Esophagus squamous epithelium (tissue), 5 donors: ENCODE results near the gene MORN1. TPM values are rescaled to one million over a fixed set of nuclear protein-coding genes. Genes with fewer than 3 reads are reported as not detected.

Source experiments
- DNase-seq: peaks from one replicate; lab custom pipeline; 2025; lab: John Stamatoyannopoulos, UW
- H3K27ac ChIP-seq, 4 donors: fragments of 200-600 bp; sonication (generic); one replicate each; pipeline ENCODE4 v1.5.1; 2016 to 2019; ENCODE audit warnings: mild to moderate bottlenecking in 1 of 4
- H3K27me3 ChIP-seq, 4 donors: fragments of 200-600 bp; sonication (generic); 1 replicate in 3 of 4; 2 replicates in 1 of 4; pipeline versions ENCODE4 v1.5.1 to v1.6.0; 2017 to 2021; ENCODE audit warnings: antibody characterized with exemption in 1 of 4
- H3K36me3 ChIP-seq, 3 donors: fragments of 200-600 bp; sonication (generic); one replicate each; pipeline ENCODE4 v1.5.1; 2016 to 2019
- H3K4me1 ChIP-seq, 3 donors: fragments of 200-600 bp; sonication (generic); one replicate each; pipeline ENCODE4 v1.5.1; 2017 to 2019
- H3K4me3 ChIP-seq, 4 donors: fragments of 200-600 bp; sonication (generic); 1 replicate in 3 of 4; 2 replicates in 1 of 4; pipeline ENCODE4 v1.5.1; 2016 to 2019; ENCODE audit warnings: mild to moderate bottlenecking in 2 of 4, moderate library complexity in 1 of 4
- H3K9me3 ChIP-seq, 3 donors: fragments of 200-600 bp; sonication (generic); one replicate each; pipeline ENCODE4 v1.5.1; 2016 to 2019
- POLR2A ChIP-seq, 4 donors: fragments of 450-650 bp; IDR thresholded peaks; one replicate each; pipeline ENCODE4 v1.6.1; 2017; ENCODE audit warnings: antibody characterized with exemption in 4 of 4, mild to moderate bottlenecking in 4 of 4, moderate library complexity in 3 of 4
- WGBS, 2 donors: methylation state at CpG; one replicate each; pipeline ENCODE4 v1.1.5; 2018; 5-methylcytosine and 5-hydroxymethylcytosine counted together
- intact Hi-C: fragments of 100-400 bp; cut with DNase I; formaldehyde crosslinking; loops from one replicate; pipeline ENCODE4 v1.15.0; 2022
- total RNA-seq, 4 donors: library from RNA; depleted of rRNA; stranded (reverse); fragments of >200 nt; gene quantifications; one replicate each; pipeline ENCODE4 v1.1.0, GENCODE V29; 2016
- TF ChIP-seq, protein P1 (sequence below), 6 experiments: fragments of 450-650 bp in 4 of 6; fragments of 200-600 bp in 2 of 6; sonication (generic) in 2 of 6; IDR thresholded peaks; one replicate each; pipeline ENCODE4 v1.5.1; 2016 to 2019; ENCODE audit warnings: antibody characterized with exemption in 6 of 6, mild to moderate bottlenecking in 4 of 6, moderate library complexity in 4 of 6
- donor health status: DM: yes; HTN: yes; CAD: no.

The MORN1 gene
- total RNA-seq, 4 donors from 2014 or later = 6.7 to 10.8 (median 7.0) TPM

DNA sequence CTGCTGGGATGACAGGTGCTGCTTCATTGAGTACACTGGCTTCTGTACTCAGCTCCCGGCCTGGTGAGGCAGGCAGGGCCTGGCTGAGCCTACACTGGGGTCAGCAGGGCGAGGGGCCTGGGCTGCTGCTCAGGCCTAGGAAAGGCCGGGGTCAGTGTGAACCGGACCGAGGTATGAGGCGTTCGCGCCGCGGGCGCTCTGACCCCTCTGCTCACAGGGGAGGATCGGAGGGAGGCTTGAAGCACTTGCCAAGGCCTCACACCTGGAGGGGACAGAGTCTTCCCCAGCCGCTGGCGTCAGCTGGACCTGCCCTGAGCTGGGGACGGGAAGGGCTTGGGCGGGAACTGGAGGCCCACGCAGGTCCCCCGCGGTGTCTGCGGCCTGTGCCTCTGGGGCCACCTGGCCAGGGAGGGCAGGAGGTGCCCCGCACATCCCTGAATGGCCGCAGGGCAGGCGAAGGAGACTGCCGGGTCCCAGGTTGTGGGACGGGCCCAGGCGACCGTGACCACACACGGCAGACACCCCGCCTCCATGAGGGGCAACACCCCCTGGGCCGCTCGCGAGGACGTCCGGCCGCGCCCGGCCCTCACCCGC is 20.5 kb upstream of the MORN1 start:
- WGBS, 2 donors = 0% methylated on average over 1 of the region's 38 CpGs; no CpG with 5 or more reads in 1 of the 2 donors
- Histone ChIP-seq H3K4me1 (peaks cover 33 to 53% (median 33%) of the 10 kb centered on the region in 3 donors), H3K36me3 (peaks cover 0 to 37% (median 6%) of the 10 kb centered on the region in 3 donors), H3K27ac (peak overlapping the region; percentile 87 to 96 (median 94)), H3K27me3 (peaks cover 0 to 15% (median 0%) of the 10 kb centered on the region in 4 donors), H3K4me3 (peak overlapping the region; percentile 70 to 100 (median 97)), H3K9me3 (no peaks in the 10 kb centered on the region)
- TF ChIP-seq, protein P1, sequence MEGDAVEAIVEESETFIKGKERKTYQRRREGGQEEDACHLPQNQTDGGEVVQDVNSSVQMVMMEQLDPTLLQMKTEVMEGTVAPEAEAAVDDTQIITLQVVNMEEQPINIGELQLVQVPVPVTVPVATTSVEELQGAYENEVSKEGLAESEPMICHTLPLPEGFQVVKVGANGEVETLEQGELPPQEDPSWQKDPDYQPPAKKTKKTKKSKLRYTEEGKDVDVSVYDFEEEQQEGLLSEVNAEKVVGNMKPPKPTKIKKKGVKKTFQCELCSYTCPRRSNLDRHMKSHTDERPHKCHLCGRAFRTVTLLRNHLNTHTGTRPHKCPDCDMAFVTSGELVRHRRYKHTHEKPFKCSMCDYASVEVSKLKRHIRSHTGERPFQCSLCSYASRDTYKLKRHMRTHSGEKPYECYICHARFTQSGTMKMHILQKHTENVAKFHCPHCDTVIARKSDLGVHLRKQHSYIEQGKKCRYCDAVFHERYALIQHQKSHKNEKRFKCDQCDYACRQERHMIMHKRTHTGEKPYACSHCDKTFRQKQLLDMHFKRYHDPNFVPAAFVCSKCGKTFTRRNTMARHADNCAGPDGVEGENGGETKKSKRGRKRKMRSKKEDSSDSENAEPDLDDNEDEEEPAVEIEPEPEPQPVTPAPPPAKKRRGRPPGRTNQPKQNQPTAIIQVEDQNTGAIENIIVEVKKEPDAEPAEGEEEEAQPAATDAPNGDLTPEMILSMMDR (IDR thresholded peaks at IDR 0.05) = peak in 1 of 6 experiments; percentile 6
- TF ChIP-seq POLR2A (IDR thresholded peaks at IDR 0.05) = no peak
- no peak for DNase-seq
- intact Hi-C loops = loop anchor here (5.0 kb wide), 1 partner anchor 135 kb away; no protein-coding TSS in a partner anchor

DNA sequence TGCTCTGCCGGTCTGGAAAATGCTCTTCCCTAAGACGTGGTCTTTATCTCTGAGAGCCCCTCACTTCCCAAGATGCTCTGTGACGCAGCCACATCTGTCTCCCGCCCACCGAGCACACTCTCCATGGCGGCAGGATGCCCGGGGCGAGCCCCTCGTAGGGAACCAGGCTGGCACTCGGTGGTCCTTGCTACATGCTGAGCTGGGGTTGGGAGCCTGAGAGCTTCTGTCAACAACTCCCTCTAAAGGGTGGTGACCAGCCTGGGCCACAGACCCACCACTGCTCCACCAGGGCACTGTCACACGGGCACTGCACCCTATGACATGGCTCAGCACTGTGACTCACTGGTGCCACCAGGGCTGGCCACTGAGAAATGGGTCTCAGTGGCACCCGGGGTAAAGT is 18.4 kb upstream of the MORN1 start:
- Histone ChIP-seq H3K9me3 (no peaks in the 10 kb centered on the region), H3K27ac (no peak overlapping the region), H3K4me1 (peaks cover 23 to 38% (median 24%) of the 10 kb centered on the region in 3 donors), H3K36me3 (peaks cover 7 to 59% (median 20%) of the 10 kb centered on the region in 3 donors), H3K27me3 (no peaks in the 10 kb centered on the region), H3K4me3 (no peak overlapping the region)
- DNase-seq = no peak
- TF ChIP-seq, protein P1 (IDR thresholded peaks at IDR 0.05) = no peak
- no peak for TF ChIP-seq POLR2A (IDR thresholded peaks at IDR 0.05)
- intact Hi-C loops = loop anchor here (5.0 kb wide), 1 partner anchor 138 kb away; no protein-coding TSS in a partner anchor
- 90 to 98% methylated on average over 4 to 5 of the region's 12 CpGs for WGBS, 2 donors

DNA sequence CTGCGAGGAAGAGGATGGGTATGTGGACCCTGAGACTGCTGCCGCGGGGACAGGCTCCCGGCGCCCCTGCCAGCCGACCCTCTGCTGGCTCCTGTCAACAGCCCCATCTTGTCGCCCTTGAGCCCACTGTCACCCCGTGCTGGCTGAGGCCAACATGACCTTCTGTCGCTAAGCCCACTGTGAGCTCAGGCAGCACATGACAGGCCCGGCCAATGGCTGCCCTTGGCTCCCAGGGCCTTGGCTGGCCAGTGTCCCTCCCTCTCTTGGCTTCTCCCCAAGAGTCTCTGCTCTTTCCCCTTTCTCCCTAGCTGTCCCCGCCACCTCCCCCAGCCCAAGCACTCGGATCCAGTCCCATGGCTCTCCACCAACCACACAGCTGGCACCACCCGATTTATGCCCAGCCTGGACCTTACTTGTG is 17.5 kb upstream of the MORN1 start:
- WGBS, 2 donors = 48 to 87% methylated on average over 3 to 11 of the region's 13 CpGs
- Histone ChIP-seq H3K4me3 (no peak overlapping the region), H3K27ac (no peak overlapping the region), H3K36me3 (peaks cover 10 to 67% (median 28%) of the 10 kb centered on the region in 3 donors), H3K4me1 (peaks cover 16 to 38% (median 16%) of the 10 kb centered on the region in 3 donors), H3K9me3 (no peaks in the 10 kb centered on the region), H3K27me3 (no peaks in the 10 kb centered on the region)
- intact Hi-C loops = no loop called here
- DNase-seq = no peak
- TF ChIP-seq, protein P1 (IDR thresholded peaks at IDR 0.05) = no peak
- TF ChIP-seq POLR2A (IDR thresholded peaks at IDR 0.05) = no peak

DNA sequence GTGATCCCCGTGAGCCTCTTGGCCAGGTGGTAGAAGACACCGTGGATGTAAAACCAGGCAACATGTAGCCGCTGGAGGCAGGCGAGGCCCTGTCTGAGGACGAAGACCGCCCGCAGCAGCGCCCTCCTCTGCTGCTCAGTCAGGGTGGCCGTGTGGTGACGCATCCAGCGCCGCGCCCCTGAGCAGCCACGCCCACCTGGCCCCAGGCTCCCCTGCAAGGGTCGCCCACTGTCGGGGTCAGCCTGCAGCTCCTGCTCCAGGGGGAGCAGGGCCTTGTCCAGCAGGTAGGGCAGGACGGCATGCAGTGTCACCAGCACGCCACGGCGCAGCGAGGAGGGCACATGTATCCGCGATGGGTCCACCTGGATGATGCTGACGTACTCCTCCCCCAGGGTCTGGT is 17.1 kb upstream of the MORN1 start:
- intact Hi-C loops = no loop called here
- DNase-seq = no peak
- 93% methylated on average over 3 of the region's 24 CpGs; no CpG with 5 or more reads in 1 of the 2 donors for WGBS, 2 donors

DNA sequence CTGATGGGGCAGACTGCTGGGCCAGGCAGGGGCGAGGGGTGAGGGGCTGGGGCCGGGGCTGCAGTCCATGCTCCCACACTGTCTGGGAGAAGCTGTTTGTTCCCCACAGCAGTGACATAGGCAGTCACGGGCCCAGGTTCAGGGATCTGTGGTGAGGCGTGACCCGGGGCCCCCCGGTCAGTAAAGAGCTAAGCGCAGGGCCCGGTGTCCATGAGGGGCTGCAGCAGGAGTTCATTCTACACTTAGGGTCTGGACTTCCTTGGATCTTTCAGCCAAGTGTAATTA is 16.6 kb upstream of the MORN1 start:
- no peak for DNase-seq
- 65 to 91% methylated on average over 2 to 7 of the region's 8 CpGs for WGBS, 2 donors
- Histone ChIP-seq H3K4me3 (no peak overlapping the region), H3K36me3 (peaks cover 13 to 77% (median 37%) of the 10 kb centered on the region in 3 donors), H3K4me1 (peaks cover 6 to 29% (median 7%) of the 10 kb centered on the region in 3 donors), H3K27me3 (no peaks in the 10 kb centered on the region), H3K27ac (no peak overlapping the region), H3K9me3 (no peaks in the 10 kb centered on the region)
- intact Hi-C loops = no loop called here
- TF ChIP-seq, protein P1 (IDR thresholded peaks at IDR 0.05) = no peak
- TF ChIP-seq POLR2A (IDR thresholded peaks at IDR 0.05) = no peak

More for the DNA sequence above, 17.1 kb upstream of the MORN1 start:
- H3K9me3 ChIP-seq = no peaks in the 10 kb centered on the region
- H3K27me3 ChIP-seq = no peaks in the 10 kb centered on the region
- H3K4me1 ChIP-seq = peaks cover 11 to 34% (median 11%) of the 10 kb centered on the region in 3 donors
- peaks cover 10 to 72% (median 32%) of the 10 kb centered on the region in 3 donors for H3K36me3 ChIP-seq
- H3K27ac ChIP-seq = no peak overlapping the region
- TF ChIP-seq POLR2A (IDR thresholded peaks at IDR 0.05) = no peak
- TF ChIP-seq, protein P1 (IDR thresholded peaks at IDR 0.05) = no peak
- H3K4me3 ChIP-seq = no peak overlapping the region
